DND-41 (cell line): ENCODE data around the gene TNIK.

Experiments
- EZH2 ChIP-seq: IDR thresholded peaks from 3 replicates; pipeline ENCODE4 v1.6.1; 2012; ENCODE audit warnings: borderline replicate concordance, low read depth, mild to moderate bottlenecking, moderate library complexity, low read length, inconsistent platforms; ENCODE audit not compliant: severe bottlenecking
- TF ChIP-seq, protein P1 (sequence below): IDR thresholded peaks from 2 replicates; pipeline ENCODE4 v1.5.1; 2012; ENCODE audit warnings: borderline replicate concordance, low read length, moderate library complexity, mild to moderate bottlenecking; ENCODE audit not compliant: poor library complexity, severe bottlenecking; ENCODE audit errors: extremely low read depth

DNA sequence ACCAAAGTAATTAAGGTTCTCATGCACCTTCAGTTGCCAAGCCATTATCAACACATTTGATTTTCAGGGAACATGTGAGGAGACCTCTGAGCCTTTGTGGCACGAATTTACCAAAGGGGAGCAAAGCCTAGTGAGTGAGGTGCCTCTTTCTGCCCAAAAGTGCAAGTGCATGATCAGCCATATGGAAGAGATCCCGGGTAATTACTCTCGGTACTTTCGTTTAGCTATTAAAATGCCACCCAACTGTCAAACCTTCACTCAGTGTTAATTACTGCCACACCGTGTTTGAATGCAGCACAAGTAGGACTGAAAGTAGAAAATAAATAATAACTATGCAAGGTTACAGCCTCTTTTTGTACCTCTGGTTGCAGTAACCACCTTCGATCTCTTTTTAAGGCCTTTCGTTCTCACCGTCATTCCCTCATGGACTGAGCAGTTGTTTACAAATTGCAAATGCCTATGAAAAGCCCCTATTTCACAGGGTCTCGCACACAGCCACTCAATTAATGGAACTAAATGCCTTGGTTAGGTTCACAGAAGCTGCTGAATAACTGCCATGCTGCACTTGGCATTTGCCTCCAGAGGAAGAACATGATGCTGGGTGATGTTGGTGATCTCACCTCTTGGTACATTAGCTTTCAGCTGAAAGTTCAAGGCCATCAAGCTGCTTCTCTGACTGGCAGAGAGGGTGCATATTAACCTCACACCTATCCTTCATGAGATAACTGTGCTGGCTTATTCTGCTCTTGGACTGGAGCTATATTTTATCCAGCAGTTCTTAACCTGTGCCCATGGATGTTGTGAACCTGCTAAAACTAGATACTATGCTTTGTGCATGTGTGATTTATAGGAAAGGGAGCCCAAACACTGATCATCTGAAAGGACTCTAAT lies 69.9 kb downstream of the TNIK start:
- TF ChIP-seq, protein P1, sequence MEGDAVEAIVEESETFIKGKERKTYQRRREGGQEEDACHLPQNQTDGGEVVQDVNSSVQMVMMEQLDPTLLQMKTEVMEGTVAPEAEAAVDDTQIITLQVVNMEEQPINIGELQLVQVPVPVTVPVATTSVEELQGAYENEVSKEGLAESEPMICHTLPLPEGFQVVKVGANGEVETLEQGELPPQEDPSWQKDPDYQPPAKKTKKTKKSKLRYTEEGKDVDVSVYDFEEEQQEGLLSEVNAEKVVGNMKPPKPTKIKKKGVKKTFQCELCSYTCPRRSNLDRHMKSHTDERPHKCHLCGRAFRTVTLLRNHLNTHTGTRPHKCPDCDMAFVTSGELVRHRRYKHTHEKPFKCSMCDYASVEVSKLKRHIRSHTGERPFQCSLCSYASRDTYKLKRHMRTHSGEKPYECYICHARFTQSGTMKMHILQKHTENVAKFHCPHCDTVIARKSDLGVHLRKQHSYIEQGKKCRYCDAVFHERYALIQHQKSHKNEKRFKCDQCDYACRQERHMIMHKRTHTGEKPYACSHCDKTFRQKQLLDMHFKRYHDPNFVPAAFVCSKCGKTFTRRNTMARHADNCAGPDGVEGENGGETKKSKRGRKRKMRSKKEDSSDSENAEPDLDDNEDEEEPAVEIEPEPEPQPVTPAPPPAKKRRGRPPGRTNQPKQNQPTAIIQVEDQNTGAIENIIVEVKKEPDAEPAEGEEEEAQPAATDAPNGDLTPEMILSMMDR: no peak
- no peak for TF ChIP-seq EZH2
